NT2/D1 (cell line): ENCODE measurements around the gene AK4.
A peak's percentile ranks its signal among the peaks of the same experiment; 100 is the strongest.

Source experiments
- DNase-seq: peaks from one replicate; pipeline ENCODE4 v3.0.0-alpha.2; 2011; ENCODE audit warnings: low read depth, low spot score
- H3K27me3 ChIP-seq: 2 replicates; pipeline ENCODE4 v1.6.0; 2011; ENCODE audit warnings: mild to moderate bottlenecking; ENCODE audit not compliant: insufficient read length, insufficient read depth
- H3K36me3 ChIP-seq: 2 replicates; pipeline ENCODE4 v1.6.1; 2011; ENCODE audit warnings: mild to moderate bottlenecking, low read length, mixed read lengths; ENCODE audit not compliant: insufficient read depth, insufficient read length
- H3K4me1 ChIP-seq: 2 replicates; pipeline ENCODE4 v1.5.1; 2011; ENCODE audit not compliant: insufficient read depth, insufficient read length
- H3K4me3 ChIP-seq: 2 replicates; pipeline ENCODE4 v1.5.1; 2011; ENCODE audit warnings: low read depth; ENCODE audit not compliant: insufficient read length
- H3K9ac ChIP-seq: 2 replicates; pipeline ENCODE4 v1.6.0; 2011; ENCODE audit warnings: low read depth; ENCODE audit not compliant: insufficient read length
- H3K9me3 ChIP-seq: 2 replicates; pipeline ENCODE4 v1.5.1; 2011; ENCODE audit warnings: mild to moderate bottlenecking, low read length; ENCODE audit not compliant: insufficient read depth
- SUZ12 ChIP-seq: IDR thresholded peaks from 2 replicates; pipeline ENCODE4 v1.6.1; 2011; ENCODE audit not compliant: insufficient read length, insufficient read depth; ENCODE audit errors: extremely low read depth
- YY1 ChIP-seq: IDR thresholded peaks from 2 replicates; pipeline ENCODE4 v1.6.1; 2011; ENCODE audit not compliant: insufficient read length, insufficient read depth
- ZNF274 ChIP-seq: IDR thresholded peaks from 2 replicates; pipeline ENCODE4 v1.6.1; 2011; ENCODE audit warnings: mild to moderate bottlenecking, low read depth, low read length

AK4 gene

DNA sequence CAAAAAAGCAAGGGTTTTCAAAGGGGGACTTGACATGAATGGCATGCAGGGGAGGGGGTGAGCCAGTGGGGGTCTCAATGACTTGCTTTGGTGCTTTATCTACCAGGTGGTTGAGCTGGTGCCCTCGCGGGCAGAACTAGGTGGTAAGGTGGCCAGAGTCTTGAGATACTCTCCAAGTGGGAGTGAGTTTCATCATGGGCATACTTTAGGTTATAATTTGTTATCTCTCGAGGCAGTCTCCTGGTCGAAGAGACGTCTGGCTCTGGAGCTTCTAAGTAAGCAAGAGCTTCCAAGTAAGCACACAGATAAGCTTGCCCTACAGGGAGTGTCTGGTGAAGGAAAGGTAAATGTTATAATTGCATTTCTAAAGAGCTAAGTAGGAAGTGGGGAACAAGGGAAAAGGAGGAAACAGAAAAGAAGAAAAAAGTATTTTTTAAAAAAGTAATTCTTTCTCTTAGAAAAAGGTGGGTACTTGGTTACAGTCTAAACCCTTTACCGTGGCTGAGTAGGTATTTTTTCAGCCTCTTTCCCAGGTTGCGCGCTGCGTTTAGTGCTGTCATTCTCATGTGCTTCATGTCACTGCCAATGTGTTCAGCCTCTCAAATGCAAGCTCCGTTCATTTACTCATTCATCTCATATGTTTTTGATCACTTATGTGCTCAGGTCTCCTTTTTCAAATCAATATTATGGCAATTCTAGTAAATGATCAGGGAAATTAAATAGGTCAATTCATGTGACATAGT, 129.8 kb downstream of the AK4 start:
- Histone ChIP-seq H3K4me1 (peaks cover 4% of the 10 kb centered on the region), H3K9me3 (no peaks in the 10 kb centered on the region), H3K9ac (no peak overlapping the region), H3K27me3 (no peaks in the 10 kb centered on the region), H3K36me3 (no peaks in the 10 kb centered on the region), H3K4me3 (no peak overlapping the region)
- no peak for DNase-seq
- TF ChIP-seq ZNF274 = no peak
- no peak for TF ChIP-seq SUZ12
- no peak for TF ChIP-seq YY1

DNA sequence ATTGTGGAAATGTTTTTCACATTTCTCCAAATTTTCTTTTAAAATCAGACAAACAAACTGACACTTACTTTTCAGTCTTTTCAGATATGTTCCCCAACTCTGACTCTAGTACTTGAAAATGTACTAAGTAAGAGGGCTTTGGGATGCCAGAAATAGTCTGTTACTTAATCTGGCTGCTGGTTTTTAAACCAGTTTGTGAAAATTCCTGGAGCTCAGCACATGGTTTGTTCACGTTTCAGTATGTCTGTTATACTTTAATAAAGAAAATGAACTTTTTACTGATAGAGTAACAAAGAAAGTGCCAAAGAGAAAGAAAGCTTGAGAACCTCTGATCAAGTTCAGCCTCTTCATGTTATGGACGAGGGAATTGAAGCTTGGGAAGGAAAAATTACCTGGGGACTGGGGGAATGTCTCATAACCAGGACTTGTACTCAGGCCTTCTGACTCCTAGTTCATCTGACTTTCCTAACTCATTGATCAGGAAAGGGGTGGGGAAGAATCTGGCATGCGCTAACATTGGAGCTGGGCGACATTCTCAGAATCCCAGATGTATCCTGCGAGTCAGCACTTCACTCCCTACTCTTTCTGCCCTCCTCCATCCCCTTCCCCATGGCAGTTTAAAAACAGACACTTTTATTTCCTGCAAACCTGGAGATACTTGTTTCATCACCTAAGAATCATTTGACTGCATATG, 130.5 kb downstream of the AK4 start:
- no peak for DNase-seq
- H3K4me1 ChIP-seq = peaks cover 4% of the 10 kb centered on the region
- peak overlapping the region; percentile 0 for H3K9ac ChIP-seq

GRCh38 chr1:65279070-65279779, 131.2 kb downstream of the AK4 start:
- Histone ChIP-seq H3K4me1 (peaks cover 4% of the 10 kb centered on the region), H3K27me3 (no peaks in the 10 kb centered on the region), H3K4me3 (no peak overlapping the region), H3K36me3 (no peaks in the 10 kb centered on the region), H3K9ac (peak overlapping the region; percentile 0), H3K9me3 (no peaks in the 10 kb centered on the region)
- no peak for DNase-seq
- no peak for TF ChIP-seq ZNF274

More for the DNA sequence above, 130.5 kb downstream of the AK4 start:
- Histone ChIP-seq H3K36me3 (no peaks in the 10 kb centered on the region), H3K27me3 (no peaks in the 10 kb centered on the region), H3K4me3 (no peak overlapping the region), H3K9me3 (no peaks in the 10 kb centered on the region)
- no peak for TF ChIP-seq YY1
- TF ChIP-seq ZNF274 = no peak
- no peak for TF ChIP-seq SUZ12
